OCI-LY7 (cell line): Measurements from ENCODE around the gene CPS1.

Experiments
- CTCF ChIP-seq: fragments of 200-600 bp; sonication (generic); conservative IDR thresholded peaks from 2 replicates; pipeline ENCODE4 v1.5.1; 2014; ENCODE audit warnings: mild to moderate bottlenecking, antibody characterized with exemption, low read length, moderate library complexity, mixed read lengths
- EZH2phosphoT487 ChIP-seq: fragments of 200-600 bp; sonication (generic); IDR thresholded peaks from 2 replicates; pipeline ENCODE4 v1.6.1; 2018; ENCODE audit warnings: low read depth, borderline replicate concordance, mild to moderate bottlenecking, mixed run types, antibody characterized with exemption, low read length, moderate library complexity, mixed read lengths

- TF ChIP-seq CTCF (peak; percentile 34; the same call in 1 of the 2 replicates), EZH2phosphoT487 (no peak)
Observed at GRCh38 chr2:210663631-210664089, 107.3 kb downstream of the CPS1 start.
